ENCODE measurements around the gene FBXL17.
A peak's percentile ranks its signal among the peaks of the same experiment; 100 is the strongest.
"Not testable (repeated sequence)": the region's sequence is repeated elsewhere in the genome, so short reads cannot be mapped to it uniquely, and the experiment has no call there.

FBXL17 gene

DNA sequence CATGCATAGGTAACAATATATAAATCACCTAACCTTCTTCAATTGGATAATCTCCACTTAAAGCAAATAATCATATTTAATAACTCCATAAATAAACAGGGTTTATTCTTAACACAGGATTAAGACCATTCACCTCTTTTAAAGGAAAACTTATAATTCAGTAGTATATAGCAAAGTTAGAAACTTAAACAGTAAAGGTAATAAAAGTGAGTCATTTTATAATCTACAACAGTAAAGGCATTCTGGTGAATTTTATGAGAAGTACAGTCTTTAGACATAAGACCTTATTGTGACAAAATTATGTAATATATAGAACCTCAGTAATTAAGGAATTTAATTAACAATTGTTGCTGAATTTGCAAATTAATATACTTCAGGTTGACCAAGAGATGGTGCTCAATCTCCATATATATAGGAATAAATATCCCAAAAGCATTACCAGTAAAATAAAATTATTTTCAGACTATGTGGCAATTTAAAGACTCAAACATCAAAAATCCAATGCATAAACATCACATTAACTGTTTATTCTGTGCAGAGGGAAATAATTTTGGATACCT is 84.8 kb downstream of the FBXL17 start:
- no peak for DNase-seq

DNA sequence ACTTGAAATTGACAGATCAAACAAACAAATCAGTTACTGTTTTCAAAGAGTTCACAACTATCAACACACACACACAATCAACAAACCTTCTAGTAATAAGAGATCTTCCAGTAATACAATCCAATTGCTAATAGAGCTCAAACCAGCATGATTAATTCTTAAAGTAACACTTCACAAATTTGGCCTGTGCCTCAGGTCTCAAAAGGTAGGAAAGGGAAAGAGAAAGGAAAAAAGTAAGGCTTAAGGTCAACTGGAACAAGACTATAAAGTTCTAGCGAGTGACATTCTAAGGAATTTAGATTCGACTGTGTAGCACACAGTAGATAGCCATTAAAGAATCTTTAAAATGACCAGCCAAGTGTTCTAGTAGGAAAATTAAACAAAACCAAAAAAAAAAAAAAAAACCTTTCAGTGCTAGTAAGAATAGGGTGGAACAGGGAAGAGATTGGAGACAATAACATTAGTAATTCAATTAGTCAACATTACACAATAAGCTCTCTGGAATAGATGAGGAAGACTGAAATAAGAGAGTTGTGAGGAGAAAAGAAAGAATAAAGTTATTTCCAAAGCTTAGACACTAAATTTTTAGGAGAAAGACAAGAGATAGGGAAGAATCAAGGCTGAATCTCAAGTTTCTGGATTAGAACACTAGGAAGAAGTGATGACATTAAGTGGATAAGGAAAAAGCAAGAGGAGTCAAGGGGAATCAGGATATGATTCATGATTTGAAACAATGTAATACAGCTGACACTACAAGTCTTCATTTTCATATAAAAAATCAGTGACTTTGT is 86.1 kb downstream of the FBXL17 start:
- no peak for DNase-seq

DNA sequence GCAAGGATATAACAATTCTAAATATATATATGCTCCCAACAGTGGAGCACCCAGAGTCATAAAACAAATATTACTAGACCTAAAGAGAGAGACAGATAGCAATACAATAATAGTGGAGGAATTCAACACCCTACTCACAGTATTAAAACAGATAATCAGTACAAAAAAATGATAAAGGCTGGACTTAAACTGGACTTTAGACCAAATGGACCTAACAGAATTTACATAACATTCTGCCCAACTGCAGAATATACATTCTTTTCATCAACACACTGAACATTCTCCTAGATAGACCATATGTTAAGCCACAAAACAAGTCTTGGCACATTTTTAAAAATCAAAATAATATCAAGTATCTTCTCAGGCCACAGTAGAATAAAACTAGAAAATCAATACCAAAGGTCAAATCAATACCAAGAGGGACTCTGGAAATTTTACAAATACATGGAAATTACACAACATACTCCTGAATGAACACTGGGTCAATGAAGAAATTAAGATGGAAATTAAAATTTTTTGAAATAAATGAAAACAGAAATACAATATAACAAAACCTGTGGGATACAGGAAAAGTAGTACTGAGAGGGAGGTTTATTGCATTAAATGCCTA is 100.8 kb downstream of the FBXL17 start:
- DNase-seq = no peak

DNA sequence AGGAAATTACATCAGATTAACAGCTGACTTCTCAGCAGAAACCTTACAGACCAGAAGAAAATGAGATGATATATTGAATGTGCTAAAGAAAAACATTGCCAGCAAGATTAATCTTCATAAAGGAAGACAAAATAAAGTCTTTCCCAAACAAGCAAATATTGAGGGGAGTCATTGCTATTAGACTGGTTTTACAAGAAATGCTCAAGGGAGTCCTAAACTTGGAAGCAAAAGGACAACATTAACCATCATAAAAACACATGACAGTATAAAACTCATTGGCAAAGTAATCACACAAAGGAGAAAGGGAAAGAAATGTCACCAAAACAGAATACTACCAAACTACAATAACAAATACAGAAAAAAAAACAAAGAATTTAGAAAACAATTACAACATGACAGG is 101.7 kb downstream of the FBXL17 start:
- no peak for DNase-seq

DNA sequence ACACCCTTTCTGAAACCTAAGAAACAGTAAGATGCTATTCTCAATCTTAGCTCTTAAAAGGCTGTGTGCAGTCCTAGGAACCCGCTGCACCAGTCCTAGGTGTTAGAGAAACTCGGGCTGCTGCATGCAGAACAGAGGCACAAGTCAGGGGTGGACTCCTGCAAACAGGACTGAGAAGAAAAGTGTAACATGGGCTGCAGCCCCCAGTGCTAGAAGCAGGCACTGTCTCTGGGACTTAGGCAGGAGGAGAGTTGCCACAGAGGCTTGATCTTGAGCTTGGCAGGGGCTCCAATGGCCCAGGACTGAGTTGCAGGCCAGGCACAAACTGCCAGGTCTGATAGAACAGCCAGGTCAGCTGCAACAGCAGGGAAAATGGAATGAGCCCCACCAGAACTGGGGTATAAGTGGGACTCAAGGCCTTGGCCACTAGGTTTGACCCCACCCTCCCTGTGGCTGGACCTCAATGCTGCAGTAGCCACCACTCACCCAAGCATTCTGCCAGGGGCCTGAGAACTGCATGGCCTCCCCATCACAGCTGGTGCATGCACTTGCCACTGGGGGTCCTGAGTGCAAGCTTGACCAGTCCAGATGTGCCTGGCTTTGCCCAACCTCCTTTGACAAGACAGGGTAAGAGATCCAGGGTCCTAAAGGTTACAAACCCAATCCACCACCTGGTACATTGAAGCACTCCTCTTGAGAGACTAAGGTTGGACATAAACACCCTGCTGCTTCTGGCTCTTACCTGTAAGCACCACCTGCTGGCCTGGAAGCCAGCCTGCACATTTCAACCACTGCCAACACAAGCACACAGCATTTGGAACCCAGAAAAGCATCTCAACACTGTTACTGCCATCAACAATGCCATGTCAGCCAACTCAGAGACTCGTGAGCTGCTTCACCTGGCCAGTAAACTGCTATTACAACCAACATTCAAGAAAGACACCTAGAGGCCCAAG is 103.3 kb downstream of the FBXL17 start:
- DNase-seq = no peak

DNA sequence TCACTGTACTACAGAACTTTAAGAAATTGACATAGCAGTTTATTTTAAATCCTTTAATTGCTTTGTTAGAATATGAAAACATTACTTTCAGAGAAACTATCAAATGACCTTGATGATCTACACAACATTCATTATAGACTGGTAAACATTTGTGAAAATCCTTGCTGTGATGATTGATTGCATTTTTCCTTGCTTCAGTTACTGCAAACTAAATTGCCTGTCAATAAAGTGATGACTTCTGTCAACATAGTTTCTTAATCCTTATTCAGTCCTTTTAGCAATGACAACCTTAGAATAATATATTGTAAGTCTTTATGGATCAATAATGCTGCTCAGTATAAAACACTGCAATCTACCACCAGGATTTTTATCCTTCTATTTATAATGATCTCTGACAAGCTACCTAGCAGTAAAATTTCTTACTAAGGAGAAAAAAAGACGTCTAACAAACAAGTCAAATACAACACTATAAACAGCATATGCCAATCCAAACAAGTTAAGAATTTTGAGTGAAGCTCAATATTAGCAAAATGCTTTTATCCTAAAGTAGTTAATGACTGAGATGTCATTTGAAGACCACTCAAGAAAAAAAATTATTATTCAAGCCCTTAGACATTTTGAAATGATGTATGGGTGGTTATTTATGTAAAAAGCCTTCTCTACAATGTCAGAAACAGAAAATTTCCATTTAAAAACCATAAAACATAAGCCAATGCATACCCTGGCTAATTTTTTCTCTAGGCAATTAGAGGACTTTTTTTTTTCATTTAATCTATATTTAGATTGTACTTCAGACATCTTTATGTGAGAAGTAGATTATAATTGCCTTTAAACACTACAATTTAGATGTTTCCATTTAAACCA is 105.5 kb downstream of the FBXL17 start:
- DNase-seq = no peak

DNA sequence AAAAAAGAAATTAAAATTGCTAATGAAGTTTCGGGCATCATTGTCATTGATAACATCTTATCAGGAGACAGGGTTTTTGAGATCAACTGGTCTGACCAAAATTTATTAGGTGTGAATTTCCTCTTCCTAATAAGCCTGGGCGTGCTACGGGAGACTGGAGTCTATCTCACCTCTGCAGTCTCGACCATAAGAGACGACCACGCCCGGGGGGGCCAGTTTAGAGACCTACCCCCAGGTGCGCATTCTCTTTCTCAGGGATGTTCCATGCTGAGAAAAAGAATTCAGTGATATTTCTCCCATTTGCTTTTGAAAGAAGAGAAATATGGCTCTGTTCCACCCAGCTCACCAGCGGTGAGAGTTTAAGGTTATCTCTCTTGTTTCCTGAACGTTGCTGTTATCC is 107.8 kb downstream of the FBXL17 start:
- DNase-seq = not testable (repeated sequence)

DNA sequence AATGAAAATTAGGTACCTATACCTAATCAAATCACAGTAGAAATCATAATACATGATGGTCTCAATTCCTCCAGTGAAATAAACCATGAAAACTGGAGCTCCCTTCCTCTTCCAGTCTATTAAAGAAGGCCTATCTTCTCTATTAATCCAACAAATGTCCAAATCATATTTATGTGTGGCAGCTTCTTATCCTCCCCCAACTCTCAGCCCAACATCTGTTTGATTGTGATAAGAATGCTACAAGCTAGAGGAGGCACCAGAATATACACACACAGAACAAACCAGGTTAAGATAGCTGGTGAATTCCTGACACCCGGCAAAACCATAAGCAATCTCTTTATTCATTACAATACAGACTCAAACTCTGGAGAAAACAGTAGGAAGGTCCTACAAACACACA is 110.8 kb downstream of the FBXL17 start:
- DNase-seq = no peak

DNA sequence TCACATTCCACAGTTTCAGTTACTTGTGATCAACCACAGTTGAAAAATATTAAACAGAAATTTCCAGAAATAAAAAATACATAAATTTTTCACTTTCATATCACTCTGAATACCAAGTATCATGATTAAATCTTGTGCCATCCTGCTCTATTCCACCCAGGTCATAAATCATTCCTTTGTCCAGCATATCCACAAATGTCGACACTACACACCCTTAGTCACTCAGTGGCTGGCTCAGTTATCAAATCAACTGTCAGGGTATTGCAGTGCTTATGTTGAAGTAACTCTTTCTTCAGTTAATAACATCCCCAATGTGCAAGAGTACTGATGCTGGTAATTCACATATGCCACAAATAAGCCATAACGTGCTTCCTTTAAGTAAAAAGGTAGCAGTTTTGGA is 115.7 kb downstream of the FBXL17 start:
- no peak for DNase-seq

DNA sequence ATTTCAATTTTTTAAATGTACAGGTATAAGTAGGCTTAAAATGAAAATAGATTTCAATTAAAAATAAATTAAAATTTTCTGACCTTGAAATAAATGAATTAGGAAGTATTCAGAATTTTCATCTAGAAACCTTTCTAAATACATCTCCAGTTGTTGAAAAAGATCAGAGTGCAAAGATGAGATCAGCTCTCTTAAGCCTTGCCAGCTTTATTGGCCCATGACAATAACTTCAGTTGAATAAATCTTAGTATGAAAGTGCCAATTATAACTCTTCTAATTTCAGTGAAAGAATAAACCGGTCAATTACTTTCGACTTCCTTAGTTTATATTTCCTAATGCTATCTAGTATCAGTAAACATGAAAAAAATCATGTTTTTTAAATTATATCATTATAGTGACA is 117.4 kb downstream of the FBXL17 start:
- no peak for DNase-seq

DNA sequence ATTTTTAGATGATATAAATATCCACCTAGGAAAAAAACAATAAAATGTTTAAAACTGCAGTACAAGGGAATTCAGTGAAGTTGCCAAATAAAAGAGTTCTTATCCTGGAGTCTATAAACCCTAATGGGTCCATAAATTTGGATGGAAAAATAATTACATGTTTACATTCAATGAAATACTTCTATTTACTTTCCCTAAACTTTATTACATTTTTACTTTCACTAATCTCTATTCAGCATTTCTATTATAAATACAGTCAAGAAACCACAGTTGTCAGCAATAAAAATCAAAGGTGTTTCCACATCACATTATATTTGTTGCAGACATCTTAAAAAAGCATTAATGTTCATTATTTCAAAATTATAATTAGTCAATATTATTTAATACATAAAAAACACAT is 118.6 kb downstream of the FBXL17 start:
- DNase-seq = no peak

DNA sequence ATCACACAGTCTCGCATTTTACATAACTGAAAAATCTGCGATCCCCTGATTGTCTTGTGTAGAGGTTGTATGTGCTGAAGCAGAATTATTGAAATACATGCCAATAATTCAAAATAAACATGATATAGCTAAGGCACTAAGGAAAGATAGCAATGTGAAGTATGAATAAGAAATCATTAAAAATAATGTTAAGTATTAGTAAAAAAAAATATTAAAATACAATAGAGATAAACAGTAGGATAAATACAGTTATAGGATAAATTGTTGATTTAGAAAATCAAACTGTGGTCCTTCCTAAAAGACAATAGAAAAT is 121.1 kb downstream of the FBXL17 start:
- DNase-seq = no peak

DNA sequence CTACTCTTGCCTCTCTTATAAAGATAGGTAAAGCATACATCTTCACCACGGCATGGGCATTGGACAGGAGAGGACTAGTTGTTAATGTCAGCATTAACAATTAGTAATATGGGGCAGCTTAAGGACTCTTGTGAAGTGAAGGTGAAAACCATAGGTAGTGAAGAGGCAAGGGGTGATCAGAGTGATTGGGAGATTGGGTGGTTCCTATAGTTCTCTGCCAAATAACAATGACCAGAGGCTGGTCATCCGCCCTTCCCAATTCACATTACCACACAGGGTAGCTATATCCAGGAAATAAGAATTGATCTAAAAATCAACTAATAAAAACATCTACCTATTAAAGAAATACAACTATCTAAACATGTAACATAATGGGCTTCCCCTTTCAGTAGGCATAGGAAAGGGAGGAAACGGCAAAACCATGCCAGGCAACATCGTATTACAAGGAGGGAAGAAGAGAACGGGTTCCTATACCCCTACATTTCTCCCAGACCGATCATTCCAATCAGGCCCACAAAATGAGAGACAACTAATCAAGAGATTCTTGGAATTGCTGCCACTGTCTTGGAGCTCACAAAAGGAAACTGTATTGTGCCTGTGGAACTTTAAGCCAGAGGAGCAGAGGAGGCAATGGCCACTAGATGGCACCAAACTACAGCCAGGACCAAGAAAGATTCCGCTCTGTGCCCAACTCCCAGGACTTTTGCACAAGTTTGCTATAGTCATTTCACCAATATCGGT is 121.6 kb downstream of the FBXL17 start:
- DNase-seq = peak; percentile 55

DNA sequence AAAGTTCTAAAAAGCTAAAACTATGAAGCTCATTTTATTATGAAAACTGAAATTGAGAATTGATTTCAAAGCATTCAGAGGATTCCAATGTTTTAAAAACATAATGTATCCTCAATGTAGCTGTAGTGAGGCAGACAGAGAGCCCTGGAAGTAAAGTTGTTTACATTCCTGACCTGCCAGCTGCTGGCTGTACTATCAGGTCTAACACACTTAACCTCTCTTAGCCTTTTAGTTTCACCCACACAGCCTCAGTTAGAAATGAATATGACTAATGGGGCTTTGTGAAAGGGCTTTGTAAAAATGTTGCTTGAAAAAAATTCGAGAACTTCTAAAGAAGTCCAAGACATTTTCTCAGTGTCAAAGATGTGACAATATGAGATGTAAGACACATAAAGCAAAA is 122.6 kb downstream of the FBXL17 start:
- DNase-seq = no peak

DNA sequence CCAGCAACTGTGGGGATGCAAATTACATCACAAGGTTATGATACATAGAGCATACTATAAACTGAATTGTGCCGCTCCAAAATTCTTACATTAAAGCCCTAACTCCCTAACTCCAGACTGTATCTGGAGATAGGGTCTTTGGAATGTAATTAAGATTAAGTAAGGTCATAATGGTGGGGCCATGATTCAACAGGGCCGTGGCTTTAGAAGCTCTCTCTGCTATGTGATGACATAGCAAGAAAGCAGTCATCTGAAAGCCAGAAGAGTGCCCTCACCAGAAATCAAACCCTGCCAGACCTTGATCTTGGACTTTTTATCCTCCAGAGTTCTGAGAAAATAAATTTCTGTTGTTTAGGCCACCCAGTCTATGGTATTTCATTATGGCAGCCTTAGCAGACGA is 123.9 kb downstream of the FBXL17 start:
- no peak for DNase-seq

DNA sequence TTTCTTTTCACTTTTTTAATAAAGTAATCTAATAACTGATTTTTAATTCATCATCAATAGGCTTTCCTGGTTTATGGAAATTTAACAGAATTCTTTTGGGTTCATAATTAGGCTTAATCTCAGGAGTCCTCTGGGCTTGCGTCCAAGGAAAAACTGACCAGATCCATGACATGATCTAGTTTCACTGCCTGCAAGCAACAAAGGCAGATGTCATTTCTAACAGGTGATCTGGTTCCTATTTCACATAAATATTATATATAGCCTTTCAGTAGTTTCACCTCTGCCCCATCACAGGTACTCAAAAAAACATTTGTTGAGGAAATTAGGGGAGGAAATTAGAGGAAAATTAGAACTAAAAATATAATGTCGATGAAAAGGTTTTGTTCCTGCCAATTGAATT is 126.4 kb downstream of the FBXL17 start:
- no peak for DNase-seq

DNA sequence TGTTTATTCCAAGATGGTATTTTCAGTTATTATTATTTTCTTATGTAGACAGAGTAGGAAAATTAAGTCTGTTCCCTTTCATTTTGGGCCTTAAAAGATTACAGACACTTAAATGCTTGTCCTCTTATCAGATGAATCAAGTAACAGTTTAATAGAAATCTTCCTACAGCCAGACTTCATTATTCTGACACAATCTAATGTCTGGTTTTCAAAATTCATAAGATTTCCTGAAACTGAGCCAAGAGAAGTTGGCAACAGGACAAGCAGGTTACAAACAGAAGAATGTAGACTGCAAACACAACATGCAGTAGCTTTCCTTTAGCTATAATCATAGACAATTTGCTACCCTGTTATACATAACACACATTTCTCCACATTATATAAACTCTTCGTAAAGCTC is 130.5 kb downstream of the FBXL17 start:
- DNase-seq = no peak

DNA sequence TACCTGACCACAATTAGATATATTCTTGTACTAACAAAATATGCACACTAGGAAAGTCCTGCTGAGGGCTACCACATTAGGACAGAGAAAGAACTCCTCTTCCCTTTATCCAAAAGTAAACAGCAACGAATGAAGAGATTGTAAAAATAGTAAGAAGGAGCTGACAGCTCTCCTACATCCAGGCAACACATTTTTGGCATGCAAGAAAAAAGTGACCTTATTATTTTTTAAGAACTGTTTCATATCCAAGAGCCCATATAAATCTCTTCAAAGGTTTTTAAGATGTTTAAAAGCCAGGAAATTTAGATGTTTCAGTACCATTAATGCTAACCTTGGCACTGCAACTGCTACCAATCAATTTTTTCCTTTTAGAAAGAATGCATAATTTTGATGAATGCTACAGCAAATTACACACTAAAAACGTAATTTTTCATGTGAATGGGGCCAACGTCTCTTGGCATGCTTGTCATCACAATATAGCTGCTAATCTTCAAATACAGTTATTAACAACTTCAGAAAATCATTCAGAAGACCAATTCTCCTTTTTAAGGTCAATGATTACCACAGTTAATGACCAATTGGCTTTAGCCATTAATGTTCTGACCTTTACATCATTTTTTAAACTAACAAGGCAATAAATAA is 132.0 kb downstream of the FBXL17 start:
- no peak for DNase-seq

DNA sequence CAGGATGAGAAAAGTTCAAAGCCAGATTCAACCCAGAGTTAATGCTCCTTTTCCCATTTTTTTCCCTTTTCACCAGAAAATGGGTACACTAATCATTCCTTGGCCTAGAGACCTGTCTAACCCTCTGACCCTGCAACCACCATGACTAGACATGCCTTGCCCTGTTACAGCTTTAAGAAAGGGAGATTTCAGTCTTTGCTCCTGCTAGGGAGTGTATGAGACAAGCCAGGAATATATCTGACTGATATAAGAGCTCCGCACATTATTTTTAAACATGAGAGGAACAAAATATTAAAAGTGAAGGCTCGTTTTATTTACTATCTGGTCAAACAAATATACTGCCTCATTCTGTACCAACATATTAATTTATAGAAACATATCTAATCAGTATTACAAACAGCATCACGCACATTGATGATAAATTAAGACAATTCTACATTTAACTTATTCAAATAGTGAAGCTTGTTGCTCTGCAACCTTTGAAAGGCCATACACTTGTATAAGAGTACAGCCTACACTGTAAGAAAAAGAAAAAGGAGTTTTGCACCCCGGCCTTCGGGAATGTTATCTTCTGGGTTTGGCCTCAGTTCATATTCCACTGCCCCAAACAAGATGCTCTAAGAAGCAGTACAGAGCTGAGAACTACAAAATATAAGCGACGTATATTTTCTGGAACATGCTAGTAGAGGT is 132.7 kb downstream of the FBXL17 start:
- no peak for DNase-seq
